Cortex of kidney (tissue), 1 donor: Measurements from ENCODE around the gene NET1.
"Not testable (repeated sequence)": the region's sequence is repeated elsewhere in the genome, so short reads cannot be mapped to it uniquely, and the experiment has no call there.

Source experiments
- DNase-seq: peaks from one replicate; lab custom pipeline; 2025; lab: John Stamatoyannopoulos, UW

NET1 gene

DNA sequence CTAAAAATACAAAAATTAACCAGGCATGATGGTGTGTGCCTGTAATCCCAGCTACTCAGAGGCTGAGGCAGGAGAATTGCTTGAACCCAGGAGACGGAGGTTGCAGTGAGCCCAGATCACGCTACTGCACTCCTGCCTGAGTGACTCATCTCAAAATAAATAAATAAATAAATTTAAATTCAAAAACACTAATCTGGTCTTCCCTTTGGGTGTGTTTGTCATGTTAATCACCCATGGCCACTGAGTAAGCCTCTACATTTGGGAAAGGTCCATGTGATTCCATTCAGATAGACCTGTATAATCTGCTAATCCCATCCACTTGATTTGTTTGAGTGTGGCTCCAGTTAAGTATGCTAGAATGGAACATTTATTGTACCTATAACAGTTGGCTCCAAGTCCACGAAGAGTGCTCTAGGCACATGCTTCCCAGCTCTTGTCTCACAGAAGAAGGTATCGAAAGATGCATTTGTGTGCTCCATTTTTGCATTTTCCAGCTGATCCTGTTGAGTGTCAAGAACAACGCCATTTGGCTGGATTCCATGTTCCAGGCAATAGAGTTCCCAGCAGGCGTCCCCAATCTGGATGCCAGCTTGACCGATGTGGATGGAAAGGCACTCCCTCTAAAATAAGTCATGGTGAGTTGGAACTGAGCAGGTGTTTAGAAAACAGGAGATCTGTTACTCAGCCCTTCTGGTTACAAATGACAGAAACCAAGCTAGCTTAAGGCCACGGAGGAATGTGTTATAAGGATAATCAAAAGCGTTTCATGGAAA is 11.7 kb upstream of the NET1 start:
- DNase-seq, result no peak

DNA sequence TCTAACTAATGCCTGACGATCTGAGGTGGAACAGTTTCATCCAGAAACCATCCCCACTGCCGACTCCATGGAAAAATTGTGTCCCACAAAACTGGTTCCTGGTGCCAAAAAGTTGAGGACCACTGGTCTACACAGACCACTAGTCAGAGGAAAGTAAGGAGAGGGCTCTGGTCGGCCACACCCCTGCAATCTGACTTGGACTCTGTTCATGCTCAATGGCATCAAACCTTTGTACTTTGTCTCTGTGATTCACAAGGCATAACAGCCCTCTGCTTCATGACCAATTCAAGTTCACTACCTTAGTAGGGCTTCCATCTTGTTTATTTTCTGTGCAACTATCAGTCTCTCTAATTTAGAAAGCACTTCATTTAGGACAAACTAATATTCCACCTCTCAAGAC is 9.6 kb upstream of the NET1 start:
- no peak for DNase-seq

DNA sequence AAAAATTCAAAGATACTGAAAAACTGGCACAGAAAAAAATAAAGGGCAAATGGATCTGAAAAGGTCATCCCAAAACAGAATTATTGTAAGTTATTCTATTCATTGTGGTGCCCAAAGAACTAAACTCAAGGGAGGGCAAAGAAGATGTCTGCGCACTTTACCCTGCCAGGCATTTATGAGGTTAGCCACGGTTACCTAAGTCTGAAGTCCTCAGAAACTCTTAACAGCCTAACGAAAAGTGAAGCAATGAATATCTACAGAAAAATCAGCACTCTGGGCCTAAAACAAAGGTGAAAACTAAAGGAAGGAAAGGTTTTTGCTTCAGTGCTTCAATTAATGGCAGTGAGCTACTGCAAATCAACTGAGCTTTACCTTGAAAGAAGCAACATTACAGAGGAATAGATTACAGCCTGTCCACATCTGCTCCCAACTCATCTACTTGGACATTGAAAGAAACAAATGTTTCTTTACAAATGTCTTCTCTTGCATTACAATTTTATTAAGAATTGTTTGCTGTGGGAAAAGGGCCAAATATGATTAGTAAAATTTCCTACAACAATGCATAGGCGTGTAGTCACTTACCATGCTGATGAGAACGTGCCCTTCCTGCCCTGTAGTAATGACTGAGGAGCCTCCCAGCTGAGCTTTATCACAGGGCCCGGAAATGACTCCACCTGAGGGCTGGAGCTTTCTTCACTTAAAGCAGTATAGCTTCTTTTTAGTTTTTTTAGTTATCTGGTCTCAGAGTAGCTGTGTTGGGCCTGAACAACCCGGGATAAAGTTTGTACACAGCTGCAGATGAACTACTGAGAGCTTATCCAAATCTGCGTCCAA is 7.9 kb upstream of the NET1 start, which contains the start of gene TUBAL3:
Gene TUBAL3 (minus strand): TSS at position 621 of the 834 bp plus-strand sequence. CDS start 36 bp downstream, at position 585.
- DNase-seq, result no peak

DNA sequence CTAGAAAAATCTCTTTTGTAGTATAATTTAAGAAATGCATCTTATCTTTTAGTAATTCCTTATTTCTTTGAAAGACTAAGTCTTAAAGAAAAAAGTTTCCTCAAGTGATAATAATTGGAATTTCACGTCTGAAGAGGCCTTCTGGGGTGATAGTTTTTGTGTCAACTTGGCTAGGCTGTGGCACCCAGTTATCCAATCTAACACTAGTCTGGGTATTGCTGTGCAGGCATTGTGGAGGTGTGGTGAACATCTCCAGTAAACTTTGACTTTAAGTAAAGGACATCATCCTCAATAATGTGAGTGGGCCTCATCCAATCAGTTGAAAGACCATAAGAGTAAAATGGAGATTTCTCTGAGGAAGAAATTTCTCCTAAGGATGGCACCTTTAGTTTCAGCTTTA is 5.4 kb upstream of the NET1 start:
- DNase-seq, result no peak

DNA sequence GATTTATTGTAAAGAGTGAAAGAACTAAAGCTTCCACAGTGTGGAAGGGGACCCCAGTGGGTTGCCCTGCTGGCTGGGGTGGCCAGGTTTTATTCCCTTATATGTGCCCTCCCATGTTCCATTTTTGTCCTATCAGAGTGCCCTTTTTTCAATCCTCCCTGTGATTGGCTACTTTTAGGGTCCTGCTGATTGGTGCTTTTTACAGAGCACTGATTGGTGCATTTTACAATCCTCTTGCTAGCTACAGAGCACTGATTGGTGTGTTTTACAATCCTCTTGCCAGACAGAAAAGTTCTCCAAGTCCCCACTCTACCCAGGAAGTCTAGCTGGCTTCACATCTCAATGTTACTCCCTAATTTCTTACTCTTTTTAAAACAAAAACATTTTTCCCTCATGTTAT is 1.6 kb upstream of the NET1 start:
- not testable (repeated sequence) for DNase-seq

DNA sequence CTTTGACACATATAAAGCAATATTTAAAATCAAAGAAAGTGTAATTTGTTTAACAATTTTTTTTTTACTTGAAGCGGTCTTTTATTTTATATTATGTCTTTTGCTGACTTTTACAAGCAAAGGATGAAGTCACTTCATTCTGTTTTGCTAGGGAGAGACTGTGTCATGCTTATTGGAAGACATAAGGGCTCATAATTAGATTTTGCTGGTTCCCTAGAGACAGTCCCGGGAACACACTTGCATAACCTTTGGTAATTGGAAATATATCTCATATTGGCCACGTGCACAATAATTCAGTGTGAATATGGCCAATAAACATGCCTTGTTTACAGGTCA is 448 bp upstream of the NET1 start:
- DNase-seq, result no peak

DNA sequence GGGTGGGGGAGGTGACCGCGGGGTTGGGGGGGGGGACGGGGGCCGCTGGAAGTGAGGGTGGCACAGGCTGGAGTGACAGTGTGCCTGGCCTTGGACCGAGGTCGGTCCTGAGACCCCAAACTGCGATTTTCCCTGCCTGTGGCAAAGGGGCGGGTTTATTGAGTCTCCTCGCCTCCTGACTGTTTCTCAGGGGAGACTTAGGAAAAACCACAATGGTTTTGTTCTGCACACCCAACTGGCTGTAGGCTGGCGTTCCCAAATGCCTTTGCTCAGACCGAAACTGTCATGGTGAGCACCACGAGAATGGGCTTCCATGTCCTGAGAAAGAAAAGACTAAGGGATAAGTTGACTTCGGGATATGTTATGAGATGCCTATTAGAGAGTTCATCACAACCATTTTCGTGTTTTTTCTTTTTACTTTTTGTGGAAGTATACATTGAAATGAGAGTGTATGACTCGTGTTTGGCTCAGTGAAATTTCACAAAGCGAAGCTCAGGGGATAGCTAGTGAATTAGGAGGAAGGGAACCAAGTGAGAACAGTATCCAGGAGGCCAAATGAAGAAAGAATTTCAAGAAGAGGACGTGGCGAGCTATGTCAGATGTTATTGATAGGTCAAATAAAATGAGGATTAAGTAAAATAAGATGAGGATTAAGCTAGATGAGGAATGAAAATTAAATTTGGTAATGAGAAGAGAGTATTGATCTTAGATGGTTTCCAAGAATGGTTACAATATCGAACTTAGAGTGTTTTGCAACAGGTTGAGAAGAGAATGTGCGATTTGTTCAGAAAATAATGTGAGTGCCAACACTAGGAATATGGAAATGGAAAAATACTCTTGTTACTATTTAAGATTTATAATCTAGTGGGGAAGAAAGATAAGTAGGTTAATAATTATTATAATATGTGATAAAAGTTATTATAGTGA is 918 bp downstream of the NET1 start:
- DNase-seq, result no peak

DNA sequence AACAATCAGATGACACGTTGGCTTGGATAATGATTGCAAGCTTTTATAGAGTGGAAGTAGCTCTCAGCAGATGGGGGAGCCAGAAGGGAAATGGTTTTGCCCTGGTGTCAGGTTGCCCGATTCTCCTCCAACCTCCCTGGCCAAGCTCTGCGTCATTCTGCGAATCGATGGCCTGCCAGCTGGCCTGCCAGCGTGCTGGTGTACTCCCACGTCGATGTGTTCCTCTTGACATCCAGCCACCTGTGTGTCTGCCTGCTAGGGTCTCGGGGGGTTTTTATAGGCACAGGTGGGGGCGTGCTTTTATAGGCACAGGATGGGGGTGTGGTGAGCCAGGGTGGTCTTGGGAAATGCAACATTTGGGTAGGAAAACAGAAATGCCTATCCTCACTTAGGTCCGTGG is 4.6 kb downstream of the NET1 start:
- no peak for DNase-seq

DNA sequence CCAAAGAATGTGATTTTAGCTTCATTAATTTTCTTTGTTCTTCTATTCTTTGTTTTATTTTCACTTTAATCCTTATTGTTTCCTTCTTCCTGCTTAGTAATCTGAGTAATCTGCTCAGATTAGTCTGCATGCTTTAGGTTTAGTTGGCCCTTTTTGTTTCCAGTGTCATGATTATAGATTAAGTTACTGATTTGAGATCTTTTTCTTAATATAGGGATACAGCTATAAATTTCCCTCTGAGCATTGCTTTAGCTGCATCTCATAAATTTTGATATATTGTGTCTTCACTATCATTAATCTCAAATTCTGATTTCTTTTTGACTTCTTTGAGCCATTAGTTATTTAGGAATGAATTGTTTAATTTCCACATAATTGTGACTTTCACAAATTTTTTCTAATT is 6.2 kb downstream of the NET1 start:
- DNase-seq, result no peak

DNA sequence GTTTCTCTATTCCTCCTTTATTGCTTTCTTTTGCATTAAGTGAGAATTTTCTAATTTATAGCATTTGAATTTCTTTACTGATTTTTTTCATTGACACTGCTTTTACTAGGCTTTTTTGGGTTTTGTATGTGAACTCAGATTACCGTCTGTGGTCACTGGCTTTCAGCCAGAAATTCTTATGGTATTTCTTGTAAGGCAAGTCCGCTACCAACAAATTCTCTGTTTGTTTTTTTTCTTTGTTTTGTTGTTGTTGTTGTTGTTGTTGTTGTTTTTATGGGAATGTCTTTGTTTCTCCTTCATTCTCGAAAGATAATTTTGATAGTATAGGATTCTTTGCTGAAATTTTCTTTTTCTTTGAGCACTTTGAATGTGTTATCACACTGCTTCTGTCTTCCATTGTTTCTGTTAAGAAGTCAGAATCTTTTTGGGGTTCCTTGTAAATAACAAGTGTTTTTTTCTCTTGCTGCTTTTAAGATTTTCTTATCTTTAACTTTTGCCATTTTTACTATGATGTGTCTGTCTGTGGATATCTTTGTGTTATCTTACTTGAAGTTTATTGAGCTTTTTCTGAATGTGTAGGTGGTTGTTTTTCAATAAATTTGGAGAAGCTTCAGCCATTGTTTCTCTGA is 7.2 kb downstream of the NET1 start:
- no peak for DNase-seq

DNA sequence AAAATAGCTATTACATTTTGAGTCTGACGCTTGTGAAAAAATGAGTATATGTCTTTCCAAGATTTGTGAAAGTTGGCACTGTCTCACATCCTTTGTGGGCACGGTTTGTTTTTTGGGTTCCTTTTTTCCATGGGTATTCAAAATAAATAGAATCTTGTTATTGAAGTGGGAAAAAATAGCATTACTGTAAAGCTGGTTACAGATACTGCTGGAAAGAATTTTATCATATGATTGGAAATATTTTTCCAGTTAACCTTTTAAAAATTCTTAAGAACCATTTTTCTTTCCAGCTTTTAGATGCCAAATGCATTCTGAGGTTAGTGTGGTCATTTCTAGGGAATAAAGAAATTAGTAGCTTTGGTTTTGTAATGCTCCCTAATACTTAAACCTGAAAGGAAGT is 11.4 kb downstream of the NET1 start:
- no peak for DNase-seq

DNA sequence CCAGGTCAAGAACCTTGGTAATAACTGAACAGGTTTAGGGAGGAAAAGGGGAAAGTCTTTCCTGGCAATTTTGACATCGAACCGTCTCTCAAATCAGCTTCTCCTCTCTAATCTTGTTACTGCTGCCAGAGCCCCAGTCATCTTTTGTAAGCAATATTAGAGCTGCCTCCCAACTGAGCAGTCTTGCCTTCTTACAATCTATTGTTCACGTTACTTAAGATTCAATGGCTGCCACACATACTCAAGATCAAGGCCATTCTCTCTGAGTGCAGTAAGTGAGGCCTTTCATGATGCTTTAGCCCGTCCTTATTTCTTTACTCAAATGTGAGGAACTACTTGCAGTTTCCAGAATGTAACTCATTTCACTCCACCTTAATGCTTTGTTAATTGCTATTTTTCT is 12.4 kb downstream of the NET1 start:
- DNase-seq, result no peak

DNA sequence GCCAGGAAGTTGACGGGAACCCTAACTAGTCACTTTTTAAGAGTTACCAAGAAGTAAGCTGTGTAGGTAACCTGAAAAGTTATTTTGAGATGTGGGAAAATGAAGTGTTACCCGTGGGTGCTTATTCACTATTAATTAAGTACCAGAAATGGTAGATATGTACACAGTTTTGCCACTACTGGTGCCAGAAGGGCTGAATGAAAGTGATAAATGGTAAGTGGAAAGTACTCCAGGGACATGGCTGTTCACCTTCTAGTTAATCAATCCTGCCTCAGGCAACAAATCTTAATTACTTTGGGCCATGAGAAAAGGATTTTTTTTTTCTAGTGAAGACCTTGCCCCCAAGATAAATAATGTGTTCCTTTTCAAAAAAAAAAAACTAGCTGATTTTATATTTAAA is 15.8 kb downstream of the NET1 start:
- DNase-seq, result no peak

DNA sequence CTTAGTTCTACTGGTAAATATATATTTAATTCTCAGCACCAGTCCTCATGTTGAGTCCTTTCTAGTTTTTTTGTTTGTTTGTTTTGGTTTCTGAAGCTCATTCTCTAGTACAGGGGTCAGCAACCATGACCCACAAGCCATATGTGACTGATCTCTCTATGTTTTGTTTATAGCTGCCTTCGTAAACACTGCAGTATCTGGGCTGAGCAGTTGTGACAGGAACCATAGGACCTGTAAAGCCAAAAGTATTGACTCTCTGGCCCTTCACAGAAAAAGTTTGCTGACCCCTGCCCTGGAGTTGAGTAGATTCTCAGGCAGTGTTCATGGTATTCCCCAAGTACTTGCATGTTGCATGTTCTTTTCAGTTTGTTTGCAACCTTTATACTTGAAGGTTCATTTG is 20.8 kb downstream of the NET1 start:
- DNase-seq, result no peak

DNA sequence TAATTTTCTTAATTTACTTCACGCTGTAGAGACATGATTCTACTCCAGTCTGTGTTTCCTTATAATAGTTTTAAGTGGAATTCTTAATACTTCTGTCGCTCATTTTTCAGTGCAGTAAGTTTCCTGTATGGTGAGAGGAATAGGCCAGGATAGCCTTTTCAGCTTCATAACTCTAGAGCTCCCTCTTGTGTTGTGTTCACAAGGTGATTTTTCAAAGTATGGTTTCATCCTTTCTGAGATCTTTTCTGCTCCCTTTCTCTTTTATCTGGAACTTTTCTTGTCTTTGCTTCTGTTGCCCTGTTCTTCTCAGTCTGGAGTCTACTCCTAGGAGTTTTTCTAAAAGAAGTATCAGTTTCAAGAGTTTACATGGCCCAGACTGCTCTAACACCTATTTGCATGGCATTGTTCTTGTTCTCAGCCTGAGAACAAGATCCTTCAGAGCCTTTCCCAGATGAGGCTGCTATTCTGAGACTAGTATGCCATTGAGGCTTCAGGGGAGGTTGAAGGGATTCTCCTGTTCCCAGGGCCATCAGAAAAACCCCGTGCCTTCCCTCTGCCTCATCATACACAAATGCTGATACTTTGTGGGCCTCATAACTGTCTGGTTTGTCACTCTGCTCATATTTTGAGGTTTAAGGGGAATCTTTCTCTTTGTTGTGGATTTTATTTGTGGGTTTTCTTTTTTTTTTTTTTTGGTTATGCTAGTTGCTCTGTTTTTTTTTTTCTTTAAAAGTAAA is 21.8 kb downstream of the NET1 start:
- DNase-seq, result no peak

DNA sequence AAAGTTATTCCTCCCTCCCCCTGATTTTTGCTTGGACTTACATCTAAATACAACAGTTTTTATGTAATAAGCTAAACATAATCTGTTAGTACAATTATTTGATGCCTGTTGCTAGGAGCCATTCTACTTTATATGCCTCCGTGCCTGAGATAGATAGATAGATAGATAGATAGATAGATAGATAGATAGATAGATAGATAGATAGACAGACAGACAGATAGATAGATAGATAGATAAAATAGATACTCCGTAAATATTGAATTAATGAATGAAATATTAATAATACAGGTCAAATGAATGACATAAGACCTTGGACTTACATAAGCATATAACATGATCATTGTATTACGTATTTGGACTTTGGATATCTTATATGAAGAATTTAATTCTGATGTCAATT is 23.0 kb downstream of the NET1 start:
- DNase-seq, result no peak

DNA sequence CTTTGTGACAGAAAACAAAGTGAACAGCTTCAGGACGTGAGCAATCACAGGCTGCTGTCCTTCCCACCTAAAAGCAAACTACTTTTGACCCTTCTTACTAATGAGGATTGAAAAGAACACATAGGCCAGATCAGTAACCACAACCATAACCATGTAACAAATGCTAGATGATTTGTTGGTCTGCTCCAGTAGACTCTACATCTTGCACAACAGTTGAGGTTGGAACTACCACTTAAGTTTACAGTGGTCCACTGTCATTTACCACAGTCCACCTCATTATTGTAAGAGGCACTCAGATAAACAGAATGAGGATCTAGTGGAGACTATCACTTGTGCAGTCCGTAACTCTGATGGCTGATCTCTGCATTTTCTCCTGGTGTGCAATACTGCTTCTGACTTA is 27.8 kb downstream of the NET1 start:
- DNase-seq, result no peak

DNA sequence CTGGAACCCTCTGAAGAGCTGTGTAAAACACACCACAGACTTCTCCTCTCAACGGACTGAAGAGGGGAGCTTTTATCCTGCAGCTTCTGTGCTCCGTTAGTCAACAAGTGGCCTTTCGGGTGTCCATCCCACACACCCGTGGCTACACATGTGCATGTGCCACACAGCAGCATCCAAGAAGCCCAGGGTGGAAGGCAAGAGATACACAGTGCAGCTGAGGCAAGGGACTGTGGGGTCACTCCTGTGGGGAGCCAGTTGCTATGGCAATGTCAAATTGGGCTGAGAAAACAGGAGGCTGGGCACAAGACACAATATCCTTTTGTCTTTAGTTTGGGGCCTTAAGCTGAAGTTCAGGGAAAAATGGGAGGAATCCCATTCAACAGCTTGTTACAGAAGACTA is 28.7 kb downstream of the NET1 start:
- no peak for DNase-seq

DNA sequence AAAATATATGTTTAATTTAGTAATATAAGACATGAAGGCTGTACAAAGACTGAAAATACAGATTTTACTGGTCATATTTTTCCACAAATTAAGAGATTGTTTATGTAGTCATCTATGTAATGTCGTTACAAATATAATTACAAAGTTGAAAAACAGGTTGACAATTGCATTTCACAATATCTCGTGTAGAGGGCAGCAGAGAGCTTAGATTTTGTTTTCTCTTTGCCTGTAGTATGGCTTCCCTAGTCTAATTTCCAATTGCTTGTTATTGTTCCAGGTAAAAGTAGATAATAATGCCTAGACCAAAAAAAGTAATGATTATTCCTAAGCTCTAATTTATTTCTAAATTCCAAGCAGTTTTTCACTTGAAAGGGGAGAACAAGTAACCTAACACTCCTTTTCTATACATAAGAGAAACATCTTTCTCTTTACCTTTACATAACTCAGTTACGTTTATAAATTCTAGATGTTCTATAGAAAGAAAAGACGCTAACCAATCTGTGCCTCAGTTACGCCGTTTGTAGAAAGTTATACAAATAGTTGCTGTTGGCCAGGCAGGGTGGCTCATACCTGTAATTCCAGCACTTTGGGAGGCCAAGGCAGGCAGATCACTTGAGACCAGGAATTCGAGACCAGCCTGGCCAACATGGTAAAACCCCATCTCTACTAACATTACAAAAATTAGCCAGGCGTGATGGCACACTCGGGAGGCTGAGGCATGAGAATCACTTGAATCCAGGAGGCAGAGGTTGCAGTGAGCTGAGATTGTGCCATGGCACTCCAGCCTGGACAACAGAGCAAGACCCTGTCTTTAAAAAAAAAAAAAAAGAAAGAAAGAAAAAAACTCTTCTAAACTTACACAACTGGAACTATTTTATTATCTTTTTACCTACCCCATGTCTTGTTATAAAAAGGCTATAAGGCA is 30.0 kb downstream of the NET1 start:
- DNase-seq, result no peak

DNA sequence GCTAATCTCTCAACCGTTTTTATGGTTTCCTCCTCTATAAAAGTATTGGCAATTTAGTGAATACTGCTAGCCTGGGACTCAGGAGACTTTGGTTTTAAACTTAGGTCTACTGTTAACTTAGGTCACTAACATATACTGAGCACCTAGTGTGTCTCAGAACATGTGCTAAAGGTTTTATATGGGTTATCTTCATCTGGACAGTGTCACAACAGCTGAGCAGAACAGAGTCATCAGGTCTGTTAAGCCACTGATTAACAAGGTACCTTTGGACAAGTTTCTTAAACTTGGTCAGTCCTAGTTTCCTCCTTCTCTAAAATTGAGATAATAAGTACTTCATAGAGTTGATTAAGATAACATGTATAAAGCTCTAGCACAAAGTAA is 30.6 kb downstream of the NET1 start:
- DNase-seq, result no peak
